B cell (primary cell): ENCODE measurements around the gene FTCD. TPM values are rescaled to one million over a fixed set of nuclear protein-coding genes. Genes with fewer than 3 reads are reported as not detected.

Source experiments
- ATAC-seq: fragments of 200-7000 bp; cut with Tn5 transposase; one replicate; pipeline ENCODE4 v1.10.0; 2021; ENCODE audit warnings: low read depth, mild to moderate bottlenecking, moderate number of reproducible peaks, moderate library complexity
- CTCF ChIA-PET: fragments of 350-600 bp; sonication (Branson Sonifier 250); formaldehyde crosslinking; loops from one replicate; lab custom pipeline; 2021; ENCODE audit warnings: antibody characterized with exemption, inconsistent platforms; lab: Charles Lee
- POLR2A ChIA-PET: fragments of 350-600 bp; sonication (Branson Sonifier 250); formaldehyde crosslinking; loops from one replicate; lab custom pipeline; 2021; ENCODE audit warnings: antibody characterized with exemption; lab: Charles Lee
- DNase-seq: peaks from one replicate; pipeline ENCODE4 v3.0.0; 2013
- H2AFZ ChIP-seq: 2 replicates; pipeline ENCODE4 v1.6.1; 2012; ENCODE audit warnings: mild to moderate bottlenecking, low read depth, low read length; ENCODE audit not compliant: insufficient read depth, poor library complexity, severe bottlenecking
- H3K27ac ChIP-seq, 2 donors: 1 replicate in 1 of 2; 2 replicates in 1 of 2; pipeline ENCODE4 v1.5.1; 2012 to 2013; ENCODE audit warnings: low read length in 2 of 2, mild to moderate bottlenecking in 2 of 2, moderate library complexity in 1 of 2
- H3K27me3 ChIP-seq, 4 experiments: fragments of 200-600 bp in 1 of 4; sonication (generic) in 1 of 4; replicated peaks in 1 of 4; 1 replicate in 2 of 4; 2 replicates in 2 of 4; pipeline versions ENCODE4 v1.6.1 to v1.7.0; 2013 to 2016; ENCODE audit warnings: low read length in 3 of 4, mild to moderate bottlenecking in 2 of 4, mixed read lengths in 1 of 4, moderate library complexity in 1 of 4; ENCODE audit not compliant: insufficient read depth in 4 of 4, control insufficient read depth in 3 of 4; ENCODE audit errors: control extremely low read depth in 1 of 4
- H3K36me3 ChIP-seq, 2 experiments: replicated peaks in 1 of 2; 1 replicate in 1 of 2; 2 replicates in 1 of 2; pipeline versions ENCODE4 v1.6.1 to v1.7.1; 2013; ENCODE audit warnings: low read length in 1 of 2; ENCODE audit not compliant: insufficient read depth in 2 of 2, control insufficient read depth in 1 of 2; ENCODE audit errors: control extremely low read depth in 1 of 2, extremely low read depth in 1 of 2
- H3K4me1 ChIP-seq, 2 donors: fragments of 200-600 bp in 1 of 2; sonication (generic) in 1 of 2; 1 replicate in 1 of 2; 2 replicates in 1 of 2; pipeline versions ENCODE4 v1.5.1 to v1.6.1; 2013 to 2017; ENCODE audit warnings: low read length in 2 of 2; ENCODE audit not compliant: control insufficient read depth in 2 of 2, insufficient read depth in 2 of 2
- H3K4me2 ChIP-seq: replicated peaks from 2 replicates; pipeline ENCODE3; 2012; ENCODE audit warnings: mild to moderate bottlenecking, low read depth, low read length; ENCODE audit not compliant: poor library complexity, severe bottlenecking
- H3K4me3 ChIP-seq, 5 experiments: fragments of 200-600 bp in 1 of 5; sonication (generic) in 1 of 5; 1 replicate in 3 of 5; 2 replicates in 2 of 5; pipeline versions ENCODE4 v1.5.1 to v1.7.0; 2011 to 2016; ENCODE audit warnings: low read length in 4 of 5, mild to moderate bottlenecking in 4 of 5, low read depth in 2 of 5, control low read depth in 1 of 5, moderate library complexity in 1 of 5; ENCODE audit not compliant: insufficient read depth in 1 of 5; ENCODE audit errors: control extremely low read depth in 1 of 5, extremely low read depth in 1 of 5
- H3K79me2 ChIP-seq: fragments of 200-600 bp; sonication (generic); one replicate; pipeline ENCODE4 v1.6.0; 2016; ENCODE audit warnings: low read length; ENCODE audit not compliant: control insufficient read depth, insufficient read depth
- H3K9ac ChIP-seq: fragments of 200-600 bp; sonication (generic); 2 replicates; pipeline ENCODE4 v1.6.1; 2017; ENCODE audit warnings: mild to moderate bottlenecking, low read length, moderate library complexity
- H3K9me3 ChIP-seq, 3 donors: one replicate each; pipeline versions ENCODE4 v1.6.1 to v1.7.1; 2013; ENCODE audit warnings: low read length in 2 of 3; ENCODE audit not compliant: control insufficient read depth in 2 of 3, insufficient read depth in 1 of 3; ENCODE audit errors: control extremely low read depth in 1 of 3
- H4K20me1 ChIP-seq: 2 replicates; pipeline ENCODE4 v1.6.0; 2012; ENCODE audit warnings: mild to moderate bottlenecking, low read length; ENCODE audit not compliant: insufficient read depth, control insufficient read depth, poor library complexity, severe bottlenecking
- H3K27ac Mint-ChIP-seq: one replicate; pipeline ENCODE4 v1.8.0; 2021; ENCODE audit warnings: mixed read lengths
- H3K27me3 Mint-ChIP-seq: one replicate; pipeline ENCODE4 v1.8.0; 2021; ENCODE audit warnings: mixed read lengths
- H3K4me1 Mint-ChIP-seq: one replicate; pipeline ENCODE4 v1.8.0; 2021; ENCODE audit warnings: mixed read lengths
- H3K4me3 Mint-ChIP-seq: one replicate; pipeline ENCODE4 v1.8.0; 2021; ENCODE audit warnings: mixed read lengths
- H3K9me3 Mint-ChIP-seq: one replicate; pipeline ENCODE4 v1.8.0; 2022; ENCODE audit warnings: mixed read lengths; ENCODE audit not compliant: insufficient read depth
- CTCF ChIP-seq: fragments of 200-600 bp; IDR thresholded peaks from one replicate; pipeline ENCODE4 v1.8.0; 2022; ENCODE audit warnings: antibody characterized with exemption, mild to moderate bottlenecking
- EZH2 ChIP-seq: IDR thresholded peaks from 2 replicates; pipeline ENCODE4 v1.6.1; 2012; ENCODE audit warnings: borderline replicate concordance, low read depth, mild to moderate bottlenecking, moderate library complexity, low read length; ENCODE audit not compliant: insufficient read depth, poor library complexity, severe bottlenecking
- WGBS: methylation state at CpG from one replicate; pipeline ENCODE4 v1.1.5; 2013; ENCODE audit warnings: missing lambda C conversion rate; ENCODE audit not compliant: insufficient coverage; 5-methylcytosine and 5-hydroxymethylcytosine counted together
- intact Hi-C: fragments of 100-400 bp; cut with micrococcal nuclease; formaldehyde crosslinking; loops from one replicate; pipeline ENCODE4 v1.10.0; 2022
- polyA plus RNA-seq: library from polyadenylated mRNA; depleted of rRNA; stranded (reverse); fragments of >200 nt; gene quantifications from 2 replicates; pipeline ENCODE4 v1.2.3, GENCODE V29; 2012
- total RNA-seq, 2 donors: library from RNA; stranded (reverse); fragments of 120-200 nt in 1 of 2; gene quantifications; 1 replicate in 1 of 2; 2 replicates in 1 of 2; pipeline versions ENCODE4 v1.2.3 to v1.2.4, GENCODE V29; 2013 to 2022

FTCD gene
- total and polyA plus RNA-seq, 2 donors (not counting 1 experiment from before 2014, with no cell fraction given), result 0.22 to 0.39 TPM

- Histone ChIP-seq H3K4me2 (peak overlapping the region; percentile 3), H4K20me1 (no peaks in the 10 kb centered on the region), H3K36me3 (no peaks in the 10 kb centered on the region), H3K9ac (no peak overlapping the region), H3K27me3 (no peaks in the 10 kb centered on the region), H3K27ac (no peak overlapping the region), H3K9me3 (no peaks in the 10 kb centered on the region), H3K4me1 (peaks cover 0 to 5% of the 10 kb centered on the region in 2 donors), H3K79me2 (no peaks in the 10 kb centered on the region), H2AFZ (no peak overlapping the region), H3K4me3 (no peak overlapping the region)
- Mint-ChIP-seq H3K4me1 (no peaks in the 10 kb centered on the region), H3K4me3 (no peak overlapping the region), H3K27me3 (no peaks in the 10 kb centered on the region), H3K27ac (no peak overlapping the region), H3K9me3 (no peaks in the 10 kb centered on the region)
- DNase-seq (peak; percentile 30), ATAC-seq (peak; percentile 41)
- POLR2A ChIA-PET, result no interaction called here
- CTCF ChIA-PET, result interaction anchor here (0.9 to 2.9 kb wide), 2 partner anchors 10 to 75 kb away, joined by 3 to 12 read pairs; partner anchors contain the start of gene LSS
- WGBS, result 46% methylated on average over 29 of the region's 33 CpGs
- TF ChIP-seq EZH2 (no peak), CTCF (peak; percentile 58)
- intact Hi-C loops, result no loop called here
Measured at GRCh38 chr21:46153247-46154154, 1.9 kb downstream of the FTCD start.

GRCh38 chr21:46152927-46153246 lies 2.5 kb downstream of the FTCD start:
- TF ChIP-seq CTCF (no peak), EZH2 (no peak)
- Histone ChIP-seq H3K4me3 (no peak overlapping the region), H3K27me3 (no peaks in the 10 kb centered on the region), H3K4me1 (peaks cover 0 to 5% of the 10 kb centered on the region in 2 donors), H3K9me3 (no peaks in the 10 kb centered on the region), H3K4me2 (peak overlapping the region; percentile 3), H3K79me2 (no peaks in the 10 kb centered on the region), H4K20me1 (no peaks in the 10 kb centered on the region), H3K36me3 (no peaks in the 10 kb centered on the region), H3K27ac (no peak overlapping the region), H2AFZ (no peak overlapping the region), H3K9ac (no peak overlapping the region)
- H3K27ac Mint-ChIP-seq, result no peak overlapping the region
- no peaks in the 10 kb centered on the region for H3K4me1 Mint-ChIP-seq
- POLR2A ChIA-PET, result no interaction called here
- intact Hi-C loops, result no loop called here
- no peaks in the 10 kb centered on the region for H3K9me3 Mint-ChIP-seq
- 68% methylated on average over 18 of the region's 18 CpGs for WGBS
- DNase-seq (no peak), ATAC-seq (no peak)
- H3K27me3 Mint-ChIP-seq, result no peaks in the 10 kb centered on the region
- CTCF ChIA-PET, result interaction anchor here (0.6 to 2.9 kb wide), 3 partner anchors 10 to 407 kb away, joined by 3 to 12 read pairs (median 3); partner anchors contain the start of gene LSS
- no peak overlapping the region for H3K4me3 Mint-ChIP-seq
